OCI-LY3 (cell line): ENCODE data around the gene SNX30.

Experiments
- CTCF ChIP-seq: fragments of 200-600, 300-600 bp; sonication (generic); IDR thresholded peaks from 2 replicates; pipeline ENCODE4 v1.5.1; 2014; ENCODE audit warnings: antibody characterized with exemption, low read length, low read depth
- EZH2phosphoT487 ChIP-seq: fragments of 200-600 bp; shearing (Covaris generic); IDR thresholded peaks from 2 replicates; pipeline ENCODE4 v1.6.1; 2018; ENCODE audit warnings: antibody characterized with exemption, mixed run types, low read depth

GRCh38 chr9:112720113-112720780 is 30.3 kb upstream of the SNX30 start:
- no peak for TF ChIP-seq CTCF
- TF ChIP-seq EZH2phosphoT487, result no peak
